Measurements from ENCODE around the gene CRB1. TPM values are rescaled to one million over a fixed set of nuclear protein-coding genes. Genes with fewer than 3 reads are reported as not detected.

The CRB1 gene
- total RNA-seq, 1 experiment from 2014 or later = not detected

GRCh38 chr1:197313713-197314112 lies 45.7 kb downstream of the CRB1 start:
- Histone ChIP-seq H3K27me3 (ENCODE audit: control insufficient read depth, insufficient read depth, low read length) (no peaks in the 10 kb centered on the region), H3K9me3 (ENCODE audit: control insufficient read depth, insufficient read depth, low read depth, low read length) (no peaks in the 10 kb centered on the region), H3K4me3 (ENCODE audit: low read depth in 2 of 2, low read length in 2 of 2) (no peak overlapping the region), H3K36me3 (ENCODE audit: control insufficient read depth, insufficient read depth, low read length) (no peaks in the 10 kb centered on the region), H3K4me1 (ENCODE audit: control insufficient read depth, insufficient read depth, low read length) (no peaks in the 10 kb centered on the region), H3K27ac (ENCODE audit: low read length) (no peak overlapping the region)
- POLR2A ChIA-PET = no interaction called here
- TF ChIP-seq TCF7L2 (IDR thresholded peaks at IDR 0.05; ENCODE audit: low read depth, low read length) = no peak
- DNase-seq (ENCODE audit: low read depth, low spot score) (no peak), ATAC-seq (no peak)
- intact Hi-C loops (cut with micrococcal nuclease; ENCODE audit: unreplicated experiment) (no loop called here), in situ Hi-C loops (cut with HindIII; ENCODE audit: low pct_unique_long_range_greater_than_20kb, low sequenced_read_pairs) (no loop called here)
- CTCF ChIA-PET = no interaction called here
- no TSS peak for BruUV-seq (replicated peaks)

- Histone ChIP-seq H3K4me3 (ENCODE audit: low read depth in 2 of 2, low read length in 2 of 2) (no peak overlapping the region), H3K27ac (ENCODE audit: low read length) (no peak overlapping the region), H3K4me1 (ENCODE audit: control insufficient read depth, insufficient read depth, low read length) (no peaks in the 10 kb centered on the region), H3K36me3 (ENCODE audit: control insufficient read depth, insufficient read depth, low read length) (no peaks in the 10 kb centered on the region), H3K9me3 (ENCODE audit: control insufficient read depth, insufficient read depth, low read depth, low read length) (no peaks in the 10 kb centered on the region), H3K27me3 (ENCODE audit: control insufficient read depth, insufficient read depth, low read length) (no peaks in the 10 kb centered on the region)
- intact Hi-C loops (cut with micrococcal nuclease; ENCODE audit: unreplicated experiment) = no loop called here
- BruUV-seq (replicated peaks) = no TSS peak
- no peak for ATAC-seq
- TF ChIP-seq SIN3A (IDR thresholded peaks at IDR 0.05; ENCODE audit: borderline replicate concordance, insufficient read depth, low read depth, low read length) (no peak), REST (IDR thresholded peaks at IDR 0.05; ENCODE audit: insufficient read depth in 1 of 2, low read depth in 2 of 2, low read length in 1 of 2) (no peak), TCF7L2 (IDR thresholded peaks at IDR 0.05; ENCODE audit: low read depth, low read length) (no peak), CTCF (IDR thresholded peaks at IDR 0.05) (no peak), POLR2AphosphoS5 (IDR thresholded peaks at IDR 0.05; ENCODE audit: low read depth, low read length) (no peak)
- ChIA-PET POLR2A (no interaction called here), CTCF (no interaction called here)
- DNase-seq (ENCODE audit: low read depth, low spot score) = no peak
- in situ Hi-C loops (cut with HindIII; ENCODE audit: low pct_unique_long_range_greater_than_20kb, low sequenced_read_pairs) = no loop called here
Measured at GRCh38 chr1:197314682-197315081, 46.6 kb downstream of the CRB1 start.

- H3K4me1 ChIP-seq (ENCODE audit: control insufficient read depth, insufficient read depth, low read length) = no peaks in the 10 kb centered on the region
- no TSS peak for BruUV-seq (replicated peaks)
- no peak overlapping the region for H3K27ac ChIP-seq (ENCODE audit: low read length)
- no peak overlapping the region for H3K4me3 ChIP-seq (ENCODE audit: low read depth in 2 of 2, low read length in 2 of 2)
- H3K27me3 ChIP-seq (ENCODE audit: control insufficient read depth, insufficient read depth, low read length) = no peaks in the 10 kb centered on the region
- TF ChIP-seq SIN3A (IDR thresholded peaks at IDR 0.05; ENCODE audit: borderline replicate concordance, insufficient read depth, low read depth, low read length) = no peak
- no peak for TF ChIP-seq TCF7L2 (IDR thresholded peaks at IDR 0.05; ENCODE audit: low read depth, low read length)
- TF ChIP-seq REST (IDR thresholded peaks at IDR 0.05; ENCODE audit: insufficient read depth in 1 of 2, low read depth in 2 of 2, low read length in 1 of 2) = no peak
- TF ChIP-seq CTCF (IDR thresholded peaks at IDR 0.05) = no peak
- TF ChIP-seq POLR2AphosphoS5 (IDR thresholded peaks at IDR 0.05; ENCODE audit: low read depth, low read length) = no peak
- DNase-seq (ENCODE audit: low read depth, low spot score) = no peak
- CTCF ChIA-PET = no interaction called here
- POLR2A ChIA-PET = no interaction called here
- in situ Hi-C loops (cut with HindIII; ENCODE audit: low pct_unique_long_range_greater_than_20kb, low sequenced_read_pairs) = no loop called here
- intact Hi-C loops (cut with micrococcal nuclease; ENCODE audit: unreplicated experiment) = no loop called here
- no peaks in the 10 kb centered on the region for H3K9me3 ChIP-seq (ENCODE audit: control insufficient read depth, insufficient read depth, low read depth, low read length)
- H3K36me3 ChIP-seq (ENCODE audit: control insufficient read depth, insufficient read depth, low read length) = no peaks in the 10 kb centered on the region
- no peak for ATAC-seq
Measured at GRCh38 chr1:197319631-197320030, 51.6 kb downstream of the CRB1 start.

Data from Panc1 (cell line).